Measurements from ENCODE around the gene HENMT1.
"Not testable (repeated sequence)": the region's sequence is repeated elsewhere in the genome, so short reads cannot be mapped to it uniquely, and the experiment has no call there.

The HENMT1 gene

GRCh38 chr1:108670131-108670773 is 9.4 kb upstream of the HENMT1 start:
- DNase-seq = no peak

GRCh38 chr1:108669679-108670078 is 8.8 kb upstream of the HENMT1 start:
- no peak for DNase-seq

DNA sequence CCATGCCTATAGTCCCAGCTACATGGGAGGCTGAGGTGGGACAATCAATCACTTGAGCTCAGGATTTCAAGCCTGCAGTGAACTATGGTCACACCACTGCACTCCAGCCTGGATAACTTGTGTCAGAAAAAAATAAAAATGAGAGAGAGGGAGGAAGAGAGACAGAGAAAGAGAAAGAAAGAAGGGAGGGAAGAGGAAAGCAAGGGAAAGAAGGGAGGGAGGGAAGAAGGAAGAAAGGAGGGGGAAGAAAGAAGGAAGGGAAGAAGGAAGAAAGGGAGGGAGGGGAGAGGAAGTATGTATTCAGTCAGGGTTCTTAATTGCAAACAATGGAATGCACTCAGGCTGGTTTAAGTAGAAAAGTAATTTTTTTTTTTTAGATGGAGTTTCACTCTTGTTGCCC is 7.9 kb upstream of the HENMT1 start:
- no peak for DNase-seq

DNA sequence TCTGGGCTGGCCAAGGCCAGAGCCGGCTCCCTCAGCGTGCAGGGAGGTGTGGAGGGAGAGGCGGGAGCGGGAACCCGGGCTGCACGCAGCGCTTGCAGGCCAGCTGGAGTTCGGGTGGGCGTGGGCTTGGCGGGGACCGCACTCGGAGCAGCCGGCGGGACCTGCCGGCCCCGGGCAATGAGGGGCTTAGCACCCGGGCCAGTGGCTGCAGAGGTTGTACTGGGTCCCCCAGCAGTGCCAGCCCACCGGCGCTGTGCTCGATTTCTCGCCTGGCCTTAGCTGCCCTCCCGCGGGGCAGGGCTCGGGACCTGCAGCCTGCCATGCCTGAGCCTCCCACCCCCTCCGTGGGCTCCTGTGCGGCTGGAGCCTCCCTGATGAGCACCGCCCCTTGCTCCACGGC is 6.5 kb upstream of the HENMT1 start:
- not testable (repeated sequence) for DNase-seq

GRCh38 chr1:108665771-108666170 is 4.9 kb upstream of the HENMT1 start:
- no peak for DNase-seq

GRCh38 chr1:108665067-108665466 is 4.2 kb upstream of the HENMT1 start:
- no peak for DNase-seq

DNA sequence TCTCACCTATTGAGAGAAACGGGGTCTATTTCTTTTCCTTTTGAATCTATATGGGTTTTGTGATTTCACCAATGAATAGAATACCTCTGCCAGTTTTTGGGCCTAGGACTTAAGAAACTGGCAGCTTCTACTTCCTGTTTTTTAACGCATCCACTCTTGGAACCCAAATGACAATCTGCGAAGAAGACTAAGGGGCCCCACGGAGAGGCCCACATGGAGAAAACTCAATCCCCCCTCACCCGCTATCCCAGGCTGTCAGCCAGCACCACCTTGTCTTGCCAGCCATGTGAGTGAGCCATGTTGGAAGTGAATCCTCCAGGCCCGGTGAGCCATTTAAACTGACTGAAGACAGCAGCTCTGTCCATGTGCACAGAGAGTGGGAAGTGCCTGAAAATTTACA is 3.6 kb upstream of the HENMT1 start:
- no peak for DNase-seq

- no peak for DNase-seq
Measured at GRCh38 chr1:108663074-108663473, 2.2 kb upstream of the HENMT1 start.

DNA sequence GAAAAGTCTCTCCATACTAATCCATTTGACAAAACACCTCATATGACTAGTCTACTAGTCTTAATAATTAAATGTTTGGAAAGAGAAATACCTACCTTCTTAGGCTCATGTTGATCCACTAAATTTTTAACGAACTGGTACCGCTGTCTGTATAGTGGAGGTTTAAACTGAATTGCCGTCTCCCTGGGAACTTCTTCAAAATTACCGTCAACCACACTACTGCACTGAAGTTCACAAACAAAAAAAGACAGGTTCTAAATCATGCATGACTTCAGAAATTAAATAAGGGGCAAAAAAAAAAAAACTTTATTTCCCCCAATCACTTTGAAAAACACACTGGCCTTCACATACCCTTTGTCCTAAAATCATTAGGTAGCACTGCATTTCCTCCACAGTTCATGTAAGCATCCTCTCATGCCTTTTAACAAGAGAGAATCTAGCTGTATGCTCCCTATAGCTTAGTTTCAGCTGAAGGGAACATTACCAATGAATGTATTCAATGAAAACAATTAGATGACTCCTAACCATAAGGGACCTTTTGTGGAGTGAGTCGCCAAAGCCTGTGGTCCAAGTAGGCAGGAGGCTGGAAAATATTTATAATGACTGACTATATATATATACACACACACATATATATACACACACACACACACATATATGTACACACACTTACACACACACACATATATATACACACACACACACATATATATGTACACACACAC is 3.4 kb downstream of the HENMT1 start:
- no peak for DNase-seq

- no peak for DNase-seq
Measured at GRCh38 chr1:108653431-108654105, 7.3 kb downstream of the HENMT1 start.

- DNase-seq = no peak
Measured at GRCh38 chr1:108646648-108647269, 14.1 kb downstream of the HENMT1 start.

DNA sequence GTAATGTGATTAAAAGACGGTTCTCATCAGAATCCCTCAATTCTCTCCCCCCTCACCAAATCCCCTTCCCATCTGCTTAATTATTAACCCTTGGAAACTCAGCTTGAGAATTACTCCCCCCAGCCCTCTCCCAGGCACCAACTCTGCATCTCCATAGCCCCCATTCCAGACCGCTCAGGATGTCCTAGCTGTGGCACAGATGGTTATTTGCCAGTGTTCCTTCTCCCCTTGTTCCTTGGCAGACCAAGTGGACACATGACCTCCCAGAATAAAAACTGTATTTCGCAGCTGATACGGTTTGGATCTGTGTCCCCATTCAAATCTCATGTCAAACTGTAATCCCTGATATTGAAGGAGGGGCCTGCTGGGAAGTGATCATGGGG is 14.6 kb downstream of the HENMT1 start:
- no peak for DNase-seq

GRCh38 chr1:108645564-108646184 is 15.2 kb downstream of the HENMT1 start:
- no peak for DNase-seq

- no peak for DNase-seq
Measured at GRCh38 chr1:108644984-108645383, 15.9 kb downstream of the HENMT1 start.

DNA sequence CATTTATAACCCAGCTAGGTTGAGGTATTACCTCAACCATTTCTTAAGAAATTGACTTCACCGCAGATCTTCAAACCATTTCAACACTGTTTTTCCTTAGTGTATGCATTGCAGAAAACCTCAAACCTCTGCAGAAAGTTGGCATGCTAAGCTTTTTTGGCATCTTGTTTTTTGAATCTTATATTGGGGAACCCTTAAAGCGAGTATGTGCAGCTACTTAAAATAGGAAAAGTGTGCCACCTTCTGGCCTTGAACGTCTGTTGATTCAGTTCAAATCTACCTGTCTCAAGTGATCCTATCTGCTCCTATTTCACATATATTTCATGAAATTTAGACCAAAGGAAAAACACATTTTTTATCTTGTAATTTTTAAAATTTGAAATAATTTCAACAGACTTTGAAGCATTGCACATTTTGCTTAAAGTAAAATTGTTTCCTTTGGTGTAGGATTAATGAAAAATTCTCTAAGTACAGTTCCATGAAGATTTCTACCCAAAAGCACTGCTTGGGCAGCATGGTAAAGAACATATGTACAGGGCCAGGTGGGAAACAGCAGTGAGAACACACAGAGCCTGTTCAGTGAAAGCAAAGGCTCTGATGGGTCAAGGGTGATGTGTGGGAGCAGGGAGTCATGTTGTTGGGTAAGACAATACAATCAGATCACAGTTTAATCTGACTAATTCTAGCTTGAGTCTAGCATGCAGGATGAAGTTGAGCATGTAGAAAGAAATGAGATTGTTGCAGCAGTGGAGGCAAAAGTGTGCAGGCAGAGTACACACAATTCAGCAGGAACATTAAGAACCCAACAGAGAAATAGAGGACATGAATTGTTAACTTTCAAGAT is 17.2 kb downstream of the HENMT1 start:
- no peak for DNase-seq

GRCh38 chr1:108640863-108641262 is 20.0 kb downstream of the HENMT1 start:
- DNase-seq = not testable (repeated sequence)

- no peak for DNase-seq
Measured at GRCh38 chr1:108639899-108640560, 20.9 kb downstream of the HENMT1 start.

- no peak for DNase-seq
Measured at GRCh38 chr1:108636876-108637275, 24.0 kb downstream of the HENMT1 start.

GRCh38 chr1:108634521-108634920 is 26.4 kb downstream of the HENMT1 start:
- DNase-seq = no peak

- DNase-seq = no peak
Measured at GRCh38 chr1:108628665-108629064, 32.2 kb downstream of the HENMT1 start.

DNA sequence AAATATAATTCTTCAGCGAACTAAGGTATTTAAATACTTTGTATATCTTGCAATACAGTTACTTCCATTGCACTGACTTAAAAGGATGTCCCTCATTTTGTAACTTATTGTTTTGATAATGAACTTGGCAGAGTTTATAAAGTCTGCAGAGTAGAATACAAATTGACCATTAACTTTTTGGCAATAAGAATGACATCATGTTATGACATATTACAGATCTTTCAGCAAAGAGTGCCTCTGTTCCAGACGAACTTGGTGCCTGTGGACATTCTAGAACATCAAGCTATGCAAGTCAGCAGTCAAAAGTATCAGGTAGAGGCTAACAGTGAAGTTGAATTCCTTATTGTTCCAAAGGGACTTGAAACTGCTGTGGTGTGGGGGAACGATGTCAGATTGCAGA is 32.9 kb downstream of the HENMT1 start:
- DNase-seq = no peak

DNA sequence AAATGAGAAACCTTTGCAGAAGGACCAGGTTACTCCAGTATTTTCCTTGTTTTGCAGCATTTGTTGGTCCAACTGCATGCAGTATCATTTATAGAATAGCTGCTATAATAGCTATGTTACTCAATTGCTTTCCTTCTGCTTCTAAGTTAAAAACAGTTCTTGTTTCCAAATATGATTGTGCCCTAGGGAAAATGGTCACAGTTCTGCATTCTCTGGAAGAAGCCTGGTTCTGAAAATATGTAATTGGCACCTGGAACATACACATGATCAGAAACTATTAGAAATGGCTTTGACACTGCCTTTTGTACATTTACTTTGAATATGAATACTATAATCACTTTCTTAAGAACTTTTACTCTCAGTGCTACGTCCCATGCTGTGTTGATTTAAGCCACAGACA is 33.6 kb downstream of the HENMT1 start:
- no peak for DNase-seq

Data from NCI-H2081 treated with DMSO at 0.1 percent for 48 hours (cell line).